CD4-positive, alpha-beta T cell treated with Interleukin-6 for 4 hours (primary cell): ENCODE measurements around the gene SMPD2.

Experiments
- DNase-seq: peaks from one replicate; pipeline ENCODE4 v3.0.0-alpha.2; 2020; ENCODE audit warnings: mixed read lengths

Gene SMPD2

GRCh38 chr6:109486068-109486467 is 45.5 kb downstream of the SMPD2 start:
- DNase-seq = no peak

- no peak for DNase-seq
Measured at GRCh38 chr6:109488001-109488400, 47.5 kb downstream of the SMPD2 start.

- no peak for DNase-seq
Measured at GRCh38 chr6:109490713-109491112, 50.2 kb downstream of the SMPD2 start.

GRCh38 chr6:109491207-109491938 is 50.8 kb downstream of the SMPD2 start:
- peak; percentile 26 for DNase-seq
